Breast epithelium (tissue), 3 donors: Measurements from ENCODE around the gene LMO1.

ENCODE experiments used
- CTCF ChIP-seq, 3 donors: fragments of 450-650 bp; IDR thresholded peaks; one replicate each; pipeline ENCODE4 v1.5.1; 2016 to 2017; ENCODE audit warnings: antibody characterized with exemption in 3 of 3, mild to moderate bottlenecking in 3 of 3, moderate library complexity in 3 of 3
- POLR2A ChIP-seq: fragments of 450-650 bp; IDR thresholded peaks from one replicate; pipeline ENCODE4 v1.6.1; 2016; ENCODE audit warnings: antibody characterized with exemption, mild to moderate bottlenecking, moderate library complexity

- TF ChIP-seq POLR2A: no peak
- no peak for TF ChIP-seq CTCF (IDR thresholded peaks at IDR 0.05)
These were observed 6.5 kb downstream of the LMO1 start for GRCh38 chr11:8257003-8257664.
